Effector memory CD4-positive, alpha-beta T cell (primary cell): ENCODE measurements around the gene ASPSCR1.
A peak's percentile ranks its signal among the peaks of the same experiment; 100 is the strongest.
"Not testable (repeated sequence)": the region's sequence is repeated elsewhere in the genome, so short reads cannot be mapped to it uniquely, and the experiment has no call there.

Experiments used
- DNase-seq, 3 donors: peaks; one replicate each; pipeline ENCODE4 v3.0.0-alpha.2; 2020
- H3K27ac ChIP-seq: 2 replicates; pipeline ENCODE4 v1.7.0; 2013; ENCODE audit warnings: mild to moderate bottlenecking, low read length, moderate library complexity; ENCODE audit not compliant: insufficient read depth, poor library complexity, severe bottlenecking
- H3K27me3 ChIP-seq: replicated peaks from 2 replicates; pipeline ENCODE4 v1.7.0; 2013; ENCODE audit warnings: mild to moderate bottlenecking, low read length; ENCODE audit not compliant: insufficient read depth, control insufficient read depth, poor library complexity, severe bottlenecking
- H3K36me3 ChIP-seq: 2 replicates; pipeline ENCODE4 v1.7.0; 2013; ENCODE audit warnings: mild to moderate bottlenecking, low read length, moderate library complexity; ENCODE audit not compliant: control insufficient read depth, insufficient read depth
- H3K4me1 ChIP-seq: 2 replicates; pipeline ENCODE4 v1.7.0; 2013; ENCODE audit warnings: low read length, mild to moderate bottlenecking; ENCODE audit not compliant: control insufficient read depth, insufficient read depth, poor library complexity, severe bottlenecking
- H3K4me3 ChIP-seq: 2 replicates; pipeline ENCODE4 v1.7.0; 2013; ENCODE audit warnings: low read length, low read depth, mild to moderate bottlenecking; ENCODE audit not compliant: insufficient read depth, poor library complexity, severe bottlenecking
- H3K9me3 ChIP-seq: 2 replicates; pipeline ENCODE4 v1.7.0; 2013; ENCODE audit warnings: mild to moderate bottlenecking, low read length, moderate library complexity; ENCODE audit not compliant: control insufficient read depth

ASPSCR1 gene

GRCh38 chr17:82036634-82037091 is 59.2 kb downstream of the ASPSCR1 start:
- H3K4me3 ChIP-seq: peak overlapping the region; percentile 77
- peaks cover 20% of the 10 kb centered on the region for H3K4me1 ChIP-seq
- no peaks in the 10 kb centered on the region for H3K27me3 ChIP-seq
- no peaks in the 10 kb centered on the region for H3K36me3 ChIP-seq
- H3K27ac ChIP-seq: peak overlapping the region; percentile 67
- H3K9me3 ChIP-seq: no peaks in the 10 kb centered on the region
- DNase-seq: no peak

GRCh38 chr17:82037092-82037888 is 59.9 kb downstream of the ASPSCR1 start, which contains the start of gene DCXR:
TSS of gene DCXR (minus strand) at chr17:82037697. CDS start at chr17:82037682, 15 bp downstream.
- Histone ChIP-seq H3K4me3 (peak within 1 kb of the TSS; percentile 77), H3K9me3 (no peaks in the 10 kb centered on the region), H3K36me3 (no peaks in the 10 kb centered on the region), H3K27ac (peak within 1 kb of the TSS; percentile 67), H3K27me3 (no peaks in the 10 kb centered on the region), H3K4me1 (peaks cover 16% of the 10 kb centered on the region)
- DNase-seq: peak; percentile 89 to 92 (median 92)

- peak overlapping the region; percentile 67 for H3K27ac ChIP-seq
- H3K27me3 ChIP-seq: no peaks in the 10 kb centered on the region
- H3K4me1 ChIP-seq: peaks cover 16% of the 10 kb centered on the region
- H3K9me3 ChIP-seq: no peaks in the 10 kb centered on the region
- no peak for DNase-seq
- no peaks in the 10 kb centered on the region for H3K36me3 ChIP-seq
- H3K4me3 ChIP-seq: peak overlapping the region; percentile 77
Measured at GRCh38 chr17:82037889-82038195, 60.4 kb downstream of the ASPSCR1 start.

- H3K4me1 ChIP-seq: peaks cover 16% of the 10 kb centered on the region
- H3K27me3 ChIP-seq, DNase-seq, H3K36me3 ChIP-seq, H3K27ac ChIP-seq, H3K9me3 ChIP-seq, H3K4me3 ChIP-seq: not testable (repeated sequence)
Measured at GRCh38 chr17:82038796-82039409, 61.5 kb downstream of the ASPSCR1 start.

- no peak overlapping the region for H3K4me3 ChIP-seq
- no peak overlapping the region for H3K27ac ChIP-seq
- no peaks in the 10 kb centered on the region for H3K36me3 ChIP-seq
- no peaks in the 10 kb centered on the region for H3K27me3 ChIP-seq
- no peak for DNase-seq
- no peaks in the 10 kb centered on the region for H3K9me3 ChIP-seq
- H3K4me1 ChIP-seq: peaks cover 16% of the 10 kb centered on the region
Measured at GRCh38 chr17:82039695-82040299, 62.4 kb downstream of the ASPSCR1 start.

GRCh38 chr17:82041144-82041814 is 63.9 kb downstream of the ASPSCR1 start:
- Histone ChIP-seq H3K4me3 (no peak overlapping the region), H3K27me3 (no peaks in the 10 kb centered on the region), H3K27ac (no peak overlapping the region), H3K36me3 (no peaks in the 10 kb centered on the region), H3K4me1 (peaks cover 7% of the 10 kb centered on the region), H3K9me3 (no peaks in the 10 kb centered on the region)
- no peak for DNase-seq

- peaks cover 4% of the 10 kb centered on the region for H3K36me3 ChIP-seq
- H3K4me1 ChIP-seq: no peaks in the 10 kb centered on the region
- H3K4me3 ChIP-seq: no peak overlapping the region
- no peak for DNase-seq
- no peaks in the 10 kb centered on the region for H3K27me3 ChIP-seq
- no peak overlapping the region for H3K27ac ChIP-seq
- no peaks in the 10 kb centered on the region for H3K9me3 ChIP-seq
Measured at GRCh38 chr17:82042649-82043048, 65.2 kb downstream of the ASPSCR1 start.

- Histone ChIP-seq H3K4me1 (no peaks in the 10 kb centered on the region), H3K27ac (no peak overlapping the region), H3K9me3 (no peaks in the 10 kb centered on the region), H3K36me3 (peaks cover 4% of the 10 kb centered on the region), H3K4me3 (no peak overlapping the region), H3K27me3 (no peaks in the 10 kb centered on the region)
- DNase-seq: no peak
Measured at GRCh38 chr17:82043507-82043906, 66.1 kb downstream of the ASPSCR1 start.

GRCh38 chr17:82045936-82046484 is 68.6 kb downstream of the ASPSCR1 start:
- H3K27me3 ChIP-seq: no peaks in the 10 kb centered on the region
- peaks cover 9% of the 10 kb centered on the region for H3K4me1 ChIP-seq
- no peak overlapping the region for H3K27ac ChIP-seq
- no peak overlapping the region for H3K4me3 ChIP-seq
- H3K9me3 ChIP-seq: no peaks in the 10 kb centered on the region
- peaks cover 4% of the 10 kb centered on the region for H3K36me3 ChIP-seq
- no peak for DNase-seq
